ENCODE data around the gene PTPRT.

GRCh38 chr20:42074944-42075343 is 1114.8 kb downstream of the PTPRT start:
- TF ChIP-seq RAD21 (conservative IDR thresholded peaks at IDR 0.05 in 1 of 2, IDR thresholded peaks at IDR 0.05 in 1 of 2) (no peak), POLR2A (IDR thresholded peaks at IDR 0.05; ENCODE audit: low read length) (no peak), ATOH8 (CRISPR knock-in tag; IDR thresholded peaks at IDR 0.05; ENCODE audit: low read depth) (no peak), CHD2 (IDR thresholded peaks at IDR 0.05; ENCODE audit: low read length, partially characterized antibody) (no peak), CTCF (IDR thresholded peaks at IDR 0.05) (no peak), BHLHE40 (IDR thresholded peaks at IDR 0.05; ENCODE audit: low read depth, low read length) (no peak), MAX (IDR thresholded peaks at IDR 0.05) (no peak), MYC (IDR thresholded peaks at IDR 0.05; ENCODE audit: borderline replicate concordance, low read length) (no peak), KDM1A (IDR thresholded peaks at IDR 0.05; ENCODE audit: low read depth) (no peak)

All from A549 (cell line).